KMS-11 (cell line): ENCODE data around the gene IQSEC1.

ENCODE experiments used
- H2AFZ ChIP-seq: fragments of 200-600 bp; sonication (generic); 2 replicates; pipeline ENCODE4 v1.6.1; 2016; ENCODE audit warnings: antibody characterized with exemption, mixed run types, low read depth
- H3K27ac ChIP-seq: fragments of 200-600 bp; sonication (generic); 2 replicates; pipeline ENCODE4 v1.6.1; 2016; ENCODE audit warnings: mild to moderate bottlenecking, mixed run types
- H3K27me3 ChIP-seq: fragments of 200-600 bp; sonication (generic); 2 replicates; pipeline ENCODE4 v1.6.1; 2017; ENCODE audit warnings: mild to moderate bottlenecking, low read depth, mixed run types, moderate library complexity; ENCODE audit not compliant: insufficient read depth
- H3K36me3 ChIP-seq: fragments of 200-600 bp; sonication (generic); 2 replicates; pipeline ENCODE4 v1.6.1; 2017; ENCODE audit warnings: mild to moderate bottlenecking, mixed run types; ENCODE audit not compliant: insufficient read depth
- H3K4me1 ChIP-seq: fragments of 200-600 bp; sonication (generic); 2 replicates; pipeline ENCODE4 v1.6.1; 2016; ENCODE audit warnings: mild to moderate bottlenecking, low read depth, mixed run types; ENCODE audit not compliant: poor library complexity, severe bottlenecking
- H3K4me2 ChIP-seq: fragments of 200-600 bp; sonication (generic); 2 replicates; pipeline ENCODE4 v1.7.0; 2016; ENCODE audit warnings: mild to moderate bottlenecking, mixed run types
- H3K4me3 ChIP-seq: fragments of 200-600 bp; sonication (generic); IDR thresholded peaks from 2 replicates; pipeline ENCODE4 v1.6.1; 2017; ENCODE audit warnings: low read depth, low read length, mixed read lengths; ENCODE audit not compliant: insufficient read depth
- H3K79me2 ChIP-seq: fragments of 200-600 bp; sonication (generic); 2 replicates; pipeline ENCODE4 v1.6.1; 2016; ENCODE audit warnings: low read depth, mixed run types; ENCODE audit not compliant: insufficient read depth
- H3K9ac ChIP-seq: fragments of 200-600 bp; sonication (generic); 2 replicates; pipeline ENCODE4 v1.6.1; 2016; ENCODE audit warnings: mild to moderate bottlenecking, mixed run types
- H4K20me1 ChIP-seq: fragments of 200-600 bp; sonication (generic); 2 replicates; pipeline ENCODE4 v1.6.1; 2016; ENCODE audit warnings: mild to moderate bottlenecking, mixed run types; ENCODE audit not compliant: insufficient read depth
- TF ChIP-seq, protein P1 (sequence below): fragments of 200-600 bp; sonication (generic); conservative IDR thresholded peaks from 2 replicates; pipeline ENCODE4 v1.6.1; 2017; ENCODE audit warnings: low read depth, mild to moderate bottlenecking, antibody characterized with exemption, low read length, moderate library complexity, mixed read lengths

Gene IQSEC1

DNA sequence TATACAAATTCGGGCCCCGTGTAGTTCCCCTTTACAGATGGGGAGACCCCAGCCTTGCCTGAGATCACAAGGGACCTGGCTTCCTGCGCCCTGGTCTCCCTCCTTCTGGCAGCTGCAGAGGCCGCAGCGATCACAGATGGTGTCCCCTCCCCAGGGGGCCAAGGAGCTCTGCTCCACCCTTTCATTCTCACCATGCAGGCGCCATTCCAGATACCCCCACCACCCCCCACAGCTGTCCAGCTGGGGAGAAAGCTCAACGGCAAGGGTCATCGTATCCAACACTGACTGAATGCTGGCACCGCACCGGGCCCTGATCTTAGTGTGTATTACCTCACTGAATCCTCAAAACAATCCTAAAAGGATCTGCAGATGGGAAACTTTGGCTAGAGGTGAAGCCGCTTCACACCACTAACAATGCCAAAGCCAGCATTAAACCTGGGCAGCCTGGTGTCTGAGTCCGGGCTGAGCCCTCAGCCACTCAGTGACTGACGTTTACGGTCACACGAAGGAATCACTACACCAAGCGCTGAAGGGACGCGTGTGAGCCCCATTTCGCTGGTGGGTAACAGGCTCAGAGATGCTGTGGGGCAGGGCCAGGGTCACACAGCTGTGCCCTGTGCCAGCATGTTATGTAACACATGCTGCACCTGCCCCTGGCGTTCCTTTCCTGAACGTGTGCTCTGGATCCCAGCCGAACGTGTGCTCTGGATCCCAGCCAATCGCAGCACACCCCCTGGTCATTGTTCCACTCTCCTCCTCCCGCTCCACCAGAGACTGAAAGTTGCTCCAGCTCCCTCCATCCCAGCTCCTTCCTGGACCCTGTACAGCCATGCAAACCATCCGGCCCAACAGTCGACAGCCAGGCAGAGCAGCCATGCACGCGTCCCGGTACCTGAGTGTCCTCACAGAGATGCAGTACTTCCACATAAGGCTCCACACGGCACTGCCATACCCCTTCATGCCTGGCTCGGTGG is 51.8 kb downstream of the IQSEC1 start:
- Histone ChIP-seq H3K4me2 (no peak overlapping the region), H3K36me3 (no peaks in the 10 kb centered on the region), H3K4me1 (peaks cover 25% of the 10 kb centered on the region), H3K79me2 (peaks cover 22% of the 10 kb centered on the region; the same call in 1 of the 2 replicates), H2AFZ (no peak overlapping the region), H3K27ac (no peak overlapping the region), H4K20me1 (no peaks in the 10 kb centered on the region), H3K27me3 (no peaks in the 10 kb centered on the region), H3K9ac (no peak overlapping the region), H3K4me3 (no peak overlapping the region)
- TF ChIP-seq, protein P1, sequence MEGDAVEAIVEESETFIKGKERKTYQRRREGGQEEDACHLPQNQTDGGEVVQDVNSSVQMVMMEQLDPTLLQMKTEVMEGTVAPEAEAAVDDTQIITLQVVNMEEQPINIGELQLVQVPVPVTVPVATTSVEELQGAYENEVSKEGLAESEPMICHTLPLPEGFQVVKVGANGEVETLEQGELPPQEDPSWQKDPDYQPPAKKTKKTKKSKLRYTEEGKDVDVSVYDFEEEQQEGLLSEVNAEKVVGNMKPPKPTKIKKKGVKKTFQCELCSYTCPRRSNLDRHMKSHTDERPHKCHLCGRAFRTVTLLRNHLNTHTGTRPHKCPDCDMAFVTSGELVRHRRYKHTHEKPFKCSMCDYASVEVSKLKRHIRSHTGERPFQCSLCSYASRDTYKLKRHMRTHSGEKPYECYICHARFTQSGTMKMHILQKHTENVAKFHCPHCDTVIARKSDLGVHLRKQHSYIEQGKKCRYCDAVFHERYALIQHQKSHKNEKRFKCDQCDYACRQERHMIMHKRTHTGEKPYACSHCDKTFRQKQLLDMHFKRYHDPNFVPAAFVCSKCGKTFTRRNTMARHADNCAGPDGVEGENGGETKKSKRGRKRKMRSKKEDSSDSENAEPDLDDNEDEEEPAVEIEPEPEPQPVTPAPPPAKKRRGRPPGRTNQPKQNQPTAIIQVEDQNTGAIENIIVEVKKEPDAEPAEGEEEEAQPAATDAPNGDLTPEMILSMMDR = no peak

DNA sequence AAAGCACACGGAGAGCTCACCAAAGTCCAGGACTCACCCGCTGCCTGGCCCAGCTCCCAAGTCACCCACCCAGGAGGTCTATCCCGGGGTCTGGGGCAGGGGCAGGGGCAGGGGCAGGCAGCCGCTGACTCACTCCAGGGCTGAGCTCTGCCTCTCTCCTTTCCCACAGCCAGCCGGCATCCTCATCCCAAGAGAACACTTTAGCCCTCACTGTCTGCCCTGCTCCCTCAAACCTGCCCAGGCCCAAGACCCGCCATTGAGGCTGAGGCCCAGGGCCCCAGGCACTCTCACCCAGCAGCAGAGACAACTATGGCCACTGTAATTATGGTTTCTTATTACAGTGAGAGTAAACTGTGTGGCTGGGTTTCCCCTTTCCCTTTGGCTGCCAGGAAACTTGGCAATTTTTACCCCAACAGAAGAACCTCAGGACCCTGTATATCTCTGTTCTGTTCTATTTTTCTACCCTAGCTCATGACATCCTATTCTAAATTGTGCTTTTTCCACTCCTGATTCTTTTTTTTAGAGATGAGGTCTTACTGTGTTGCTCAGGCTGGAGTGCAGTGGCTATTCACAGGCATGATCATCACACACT is 53.0 kb downstream of the IQSEC1 start:
- peaks cover 29% of the 10 kb centered on the region; the same call in 1 of the 2 replicates for H3K79me2 ChIP-seq
- H3K9ac ChIP-seq = peak overlapping the region; percentile 77; the same call in 1 of the 2 replicates
- peak overlapping the region; percentile 94; the same call in 1 of the 2 replicates for H3K27ac ChIP-seq
- H3K4me1 ChIP-seq = peaks cover 25% of the 10 kb centered on the region
- no peaks in the 10 kb centered on the region for H4K20me1 ChIP-seq
- H3K27me3 ChIP-seq = no peaks in the 10 kb centered on the region
- H3K36me3 ChIP-seq = no peaks in the 10 kb centered on the region
- H2AFZ ChIP-seq = no peak overlapping the region; the same call in 1 of the 2 replicates
- TF ChIP-seq, protein P1 = no peak
- H3K4me2 ChIP-seq = peak overlapping the region; percentile 96
- H3K4me3 ChIP-seq = no peak overlapping the region

DNA sequence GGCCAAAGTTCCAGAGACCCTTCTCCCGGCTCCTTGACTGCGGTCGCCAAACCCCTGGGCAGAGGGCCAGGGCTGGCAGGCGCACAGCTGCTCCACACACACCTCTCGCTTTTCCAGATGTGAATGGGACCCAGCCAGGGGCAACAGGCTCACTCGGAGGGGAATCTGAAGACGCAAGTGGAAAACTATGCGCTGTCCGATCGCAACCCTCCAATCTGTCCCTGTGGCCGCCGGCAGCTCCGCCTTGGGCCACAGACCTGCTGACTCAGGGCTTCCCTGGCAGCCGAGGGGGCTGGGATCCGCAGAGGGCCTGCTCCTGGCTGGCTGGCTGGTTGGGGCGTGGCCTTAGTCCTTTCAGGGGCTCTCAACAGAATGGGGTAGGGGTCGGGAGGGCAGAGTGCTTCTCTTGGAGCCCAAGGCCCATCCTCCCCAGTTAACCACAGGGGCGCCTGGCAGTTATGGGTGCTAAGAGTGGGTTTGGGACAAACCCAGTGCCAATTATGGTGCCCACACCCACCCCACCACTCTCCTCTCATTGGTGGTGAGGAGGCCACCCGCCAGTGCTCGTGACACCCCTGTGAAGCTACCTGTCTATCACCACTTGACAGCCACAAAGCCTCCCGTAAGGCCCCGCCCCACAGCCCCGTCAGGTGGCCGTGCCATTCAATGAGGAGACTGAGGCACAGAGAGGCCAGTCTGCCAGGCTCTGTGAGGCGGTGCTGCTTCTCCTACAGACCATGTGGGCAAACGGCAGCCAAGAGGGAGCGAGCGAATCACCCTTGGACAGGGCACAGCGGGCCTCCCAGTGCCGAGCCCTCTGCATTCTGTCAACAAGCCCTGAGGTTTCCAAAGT is 53.8 kb downstream of the IQSEC1 start:
- peak overlapping the region; percentile 15 for H3K4me3 ChIP-seq
- TF ChIP-seq, protein P1 = no peak
- peak overlapping the region; percentile 96 for H3K4me2 ChIP-seq
- peaks cover 35% of the 10 kb centered on the region; the same call in 1 of the 2 replicates for H3K79me2 ChIP-seq
- peaks cover 32% of the 10 kb centered on the region for H3K4me1 ChIP-seq
- H3K9ac ChIP-seq = peak overlapping the region; percentile 77
- H3K27me3 ChIP-seq = no peaks in the 10 kb centered on the region
- peak overlapping the region; percentile 94 for H3K27ac ChIP-seq
- peak overlapping the region; percentile 30; the same call in 1 of the 2 replicates for H2AFZ ChIP-seq
- no peaks in the 10 kb centered on the region for H3K36me3 ChIP-seq
- no peaks in the 10 kb centered on the region for H4K20me1 ChIP-seq
